Endothelial cell (in vitro differentiated cells): Measurements from ENCODE around the gene SVIL. TPM values are rescaled to one million over a fixed set of nuclear protein-coding genes. Genes with fewer than 3 reads are reported as not detected.

Source experiments
- DNase-seq: peaks from one replicate; pipeline ENCODE4 v3.0.0; 2021; ENCODE audit warnings: low spot score
- H3K27ac Mint-ChIP-seq: one replicate; pipeline ENCODE4 v1.8.0; 2021; ENCODE audit warnings: mixed read lengths, inconsistent platforms; ENCODE audit not compliant: unreplicated experiment
- H3K27me3 Mint-ChIP-seq: one replicate; pipeline ENCODE4 v1.8.0; 2021; ENCODE audit warnings: mild to moderate bottlenecking, moderate library complexity, mixed read lengths, inconsistent platforms; ENCODE audit not compliant: unreplicated experiment
- H3K36me3 Mint-ChIP-seq: one replicate; pipeline ENCODE4 v1.8.0; 2021; ENCODE audit warnings: mild to moderate bottlenecking, low read depth, mixed read lengths, inconsistent platforms; ENCODE audit not compliant: unreplicated experiment
- H3K4me1 Mint-ChIP-seq: one replicate; pipeline ENCODE4 v1.8.0; 2021; ENCODE audit warnings: mild to moderate bottlenecking, mixed read lengths, inconsistent platforms; ENCODE audit not compliant: unreplicated experiment
- H3K4me3 Mint-ChIP-seq: one replicate; pipeline ENCODE4 v1.8.0; 2021; ENCODE audit warnings: mild to moderate bottlenecking, mixed read lengths, inconsistent platforms; ENCODE audit not compliant: unreplicated experiment
- H3K9me3 Mint-ChIP-seq: one replicate; pipeline ENCODE4 v1.8.0; 2021; ENCODE audit warnings: mixed read lengths, inconsistent platforms; ENCODE audit not compliant: unreplicated experiment
- total RNA-seq: library from RNA; stranded (reverse); fragmentation: NEBNext Ultra II Directional; extraction: Animal tissue kit (Norgen Biotek cat#: 25700); gene quantifications from one replicate; pipeline ENCODE4 v1.2.1, GENCODE V29; 2021; ENCODE audit not compliant: unreplicated experiment
- TF ChIP-seq, protein P1 (sequence below): fragments of 200-600 bp; sonication (generic); IDR thresholded peaks from one replicate; pipeline ENCODE4 v1.5.0; 2021; ENCODE audit warnings: antibody characterized with exemption; ENCODE audit not compliant: unreplicated experiment

The SVIL gene
- total RNA-seq, 1 donor from 2014 or later = 125 TPM

DNA sequence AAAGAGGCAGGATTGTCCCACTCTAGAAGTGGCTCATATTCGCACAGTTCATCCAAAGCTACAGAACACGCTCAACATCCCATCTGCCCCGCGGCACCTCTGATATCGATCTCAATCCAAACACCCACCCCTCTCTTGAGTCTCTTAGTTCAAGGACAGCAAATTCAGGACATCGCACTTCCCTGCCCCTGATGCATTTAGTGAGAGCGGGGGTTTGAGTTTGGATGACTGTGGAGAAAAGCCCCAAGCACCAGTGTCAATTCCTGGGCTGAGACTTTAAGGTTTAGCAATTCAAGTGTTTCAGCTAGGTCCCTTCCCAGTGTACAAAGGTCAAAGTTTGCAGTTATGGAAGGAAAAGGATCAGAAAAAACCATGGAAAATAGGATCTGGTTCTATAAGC, 179.7 kb downstream of the SVIL start:
- Mint-ChIP-seq H3K4me1 (peaks cover 9% of the 10 kb centered on the region), H3K27me3 (peaks cover 7% of the 10 kb centered on the region), H3K27ac (no peak overlapping the region), H3K9me3 (peaks cover 1% of the 10 kb centered on the region), H3K36me3 (peaks cover 27% of the 10 kb centered on the region), H3K4me3 (no peak overlapping the region)
- DNase-seq = no peak
- TF ChIP-seq, protein P1, sequence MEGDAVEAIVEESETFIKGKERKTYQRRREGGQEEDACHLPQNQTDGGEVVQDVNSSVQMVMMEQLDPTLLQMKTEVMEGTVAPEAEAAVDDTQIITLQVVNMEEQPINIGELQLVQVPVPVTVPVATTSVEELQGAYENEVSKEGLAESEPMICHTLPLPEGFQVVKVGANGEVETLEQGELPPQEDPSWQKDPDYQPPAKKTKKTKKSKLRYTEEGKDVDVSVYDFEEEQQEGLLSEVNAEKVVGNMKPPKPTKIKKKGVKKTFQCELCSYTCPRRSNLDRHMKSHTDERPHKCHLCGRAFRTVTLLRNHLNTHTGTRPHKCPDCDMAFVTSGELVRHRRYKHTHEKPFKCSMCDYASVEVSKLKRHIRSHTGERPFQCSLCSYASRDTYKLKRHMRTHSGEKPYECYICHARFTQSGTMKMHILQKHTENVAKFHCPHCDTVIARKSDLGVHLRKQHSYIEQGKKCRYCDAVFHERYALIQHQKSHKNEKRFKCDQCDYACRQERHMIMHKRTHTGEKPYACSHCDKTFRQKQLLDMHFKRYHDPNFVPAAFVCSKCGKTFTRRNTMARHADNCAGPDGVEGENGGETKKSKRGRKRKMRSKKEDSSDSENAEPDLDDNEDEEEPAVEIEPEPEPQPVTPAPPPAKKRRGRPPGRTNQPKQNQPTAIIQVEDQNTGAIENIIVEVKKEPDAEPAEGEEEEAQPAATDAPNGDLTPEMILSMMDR = no peak

DNA sequence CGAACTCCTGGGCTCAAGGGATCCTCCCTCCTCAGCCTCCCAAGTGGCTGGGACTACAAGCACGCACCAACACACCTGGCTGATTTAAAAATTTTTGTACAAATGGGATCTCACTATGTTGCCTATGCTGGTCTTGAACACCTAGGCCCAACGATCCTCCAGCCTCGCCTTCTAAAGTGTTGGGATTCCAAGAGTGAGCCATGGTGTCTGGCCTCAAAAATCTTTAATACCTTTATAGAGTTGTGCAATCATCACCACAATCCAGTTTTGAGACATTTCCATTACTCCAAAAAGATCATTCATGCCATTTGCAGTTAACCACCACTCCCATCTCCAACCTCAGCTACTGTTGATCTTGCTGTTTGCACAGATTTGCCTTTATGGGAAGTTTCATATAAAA, 180.5 kb downstream of the SVIL start:
- peaks cover 7% of the 10 kb centered on the region for H3K27me3 Mint-ChIP-seq

DNA sequence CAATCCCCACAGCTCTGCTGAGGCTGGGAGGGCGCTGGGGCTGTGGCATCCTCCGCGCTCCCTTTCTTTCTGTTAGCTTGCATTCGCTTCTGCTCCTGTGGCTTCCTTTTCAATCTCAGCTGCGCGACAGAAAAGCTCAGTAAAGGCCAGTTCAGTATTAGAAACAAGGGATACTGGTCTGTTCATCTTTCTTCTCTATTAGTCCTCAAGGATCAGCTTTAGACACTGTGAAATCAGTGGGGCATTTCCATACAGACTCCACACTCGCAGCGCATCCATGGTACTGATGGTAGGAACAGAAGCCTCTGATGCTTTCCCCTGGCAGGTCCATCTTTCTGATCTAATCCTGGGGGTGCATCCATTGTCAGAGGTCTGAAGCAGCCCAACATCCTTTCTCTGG, 182.2 kb downstream of the SVIL start:
- TF ChIP-seq, protein P1 = no peak
- Mint-ChIP-seq H3K4me1 (peaks cover 17% of the 10 kb centered on the region), H3K9me3 (no peaks in the 10 kb centered on the region), H3K4me3 (no peak overlapping the region), H3K27ac (no peak overlapping the region), H3K36me3 (peaks cover 11% of the 10 kb centered on the region), H3K27me3 (peaks cover 7% of the 10 kb centered on the region)
- no peak for DNase-seq

More for the DNA sequence above, 180.5 kb downstream of the SVIL start:
- TF ChIP-seq, protein P1 = no peak
- no peak for DNase-seq
- Mint-ChIP-seq H3K9me3 (no peaks in the 10 kb centered on the region), H3K4me1 (peaks cover 15% of the 10 kb centered on the region), H3K36me3 (peaks cover 20% of the 10 kb centered on the region), H3K4me3 (no peak overlapping the region), H3K27ac (no peak overlapping the region)

DNA sequence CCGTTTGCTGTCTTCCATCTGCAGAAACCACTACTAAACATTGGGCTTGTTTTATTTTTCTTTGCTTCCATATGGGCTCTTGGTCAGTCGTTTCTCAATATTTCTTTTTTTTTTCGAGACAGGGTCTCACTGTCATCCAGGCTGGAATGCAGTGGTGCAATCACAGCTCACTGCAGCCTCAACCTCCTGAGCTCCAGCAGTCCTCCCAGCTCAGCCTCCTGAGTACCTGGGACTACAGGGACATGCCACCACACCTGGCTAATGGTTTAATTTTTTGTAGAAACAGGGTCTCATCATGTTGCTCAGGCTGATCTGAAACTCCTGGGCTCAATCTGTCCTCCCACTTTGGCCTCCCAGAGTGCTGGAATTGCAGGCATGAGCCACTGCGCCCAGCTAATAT, 182.8 kb downstream of the SVIL start:
- Mint-ChIP-seq H3K9me3 (no peaks in the 10 kb centered on the region), H3K27me3 (peaks cover 7% of the 10 kb centered on the region)

DNA sequence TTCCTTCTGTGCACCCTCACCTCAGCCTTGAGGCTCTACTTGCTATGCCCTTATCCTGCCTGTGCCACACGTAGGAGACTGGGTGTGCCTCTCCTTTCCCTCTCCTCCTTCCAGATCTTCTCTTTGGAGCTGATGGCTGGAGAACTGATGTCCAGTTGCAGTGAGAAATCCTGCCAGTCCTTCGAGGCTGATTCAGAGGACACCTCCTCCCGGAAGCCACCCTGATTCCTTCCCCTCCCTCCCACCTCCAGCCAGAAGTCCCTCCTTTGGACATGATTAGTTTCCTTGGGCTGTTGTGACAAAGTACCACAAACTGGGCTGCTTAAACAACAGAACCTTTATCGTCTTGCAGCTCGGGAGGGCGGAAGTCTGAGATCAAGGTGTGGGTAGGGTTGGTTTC, 184.4 kb downstream of the SVIL start:
- peaks cover 17% of the 10 kb centered on the region for H3K4me1 Mint-ChIP-seq
- peaks cover 5% of the 10 kb centered on the region for H3K36me3 Mint-ChIP-seq
- no peak for DNase-seq
- no peaks in the 10 kb centered on the region for H3K9me3 Mint-ChIP-seq
- peaks cover 6% of the 10 kb centered on the region for H3K27me3 Mint-ChIP-seq
- H3K27ac Mint-ChIP-seq = no peak overlapping the region
- TF ChIP-seq, protein P1 = no peak
- H3K4me3 Mint-ChIP-seq = no peak overlapping the region

More for the DNA sequence above, 182.8 kb downstream of the SVIL start:
- DNase-seq = no peak
- TF ChIP-seq, protein P1 = no peak
- Mint-ChIP-seq H3K4me1 (peaks cover 17% of the 10 kb centered on the region), H3K36me3 (peaks cover 11% of the 10 kb centered on the region), H3K27ac (no peak overlapping the region), H3K4me3 (no peak overlapping the region)
